HCT116 (cell line): Measurements from ENCODE around the gene BCDIN3D.

Experiments
- CTCF ChIP-seq, 3 experiments: fragments of 200-600 bp in 1 of 3; sonication (generic) in 1 of 3; IDR thresholded peaks in 2 of 3; conservative IDR thresholded peaks in 1 of 3; 2 replicates each; pipeline ENCODE4 v1.5.1; 2012 to 2017; ENCODE audit warnings: low read depth in 2 of 3, low read length in 2 of 3, antibody characterized with exemption in 1 of 3, borderline replicate concordance in 1 of 3, control low read depth in 1 of 3, mild to moderate bottlenecking in 1 of 3, mixed read lengths in 1 of 3, mixed run types in 1 of 3, moderate library complexity in 1 of 3; ENCODE audit not compliant: insufficient read depth in 1 of 3
- EZH2 ChIP-seq: fragments of 200-600 bp; sonication (generic); IDR thresholded peaks from 2 replicates; pipeline ENCODE4 v1.6.1; 2017; ENCODE audit warnings: antibody characterized with exemption, mixed run types
- EZH2phosphoT487 ChIP-seq: fragments of 200-600 bp; IDR thresholded peaks from 2 replicates; pipeline ENCODE4 v1.6.1; 2018; ENCODE audit warnings: antibody characterized with exemption, borderline replicate concordance
- POLR2A ChIP-seq: IDR thresholded peaks from 2 replicates; pipeline ENCODE4 v1.7.0; 2011; ENCODE audit warnings: borderline replicate concordance; ENCODE audit not compliant: insufficient read depth, insufficient read length; ENCODE audit errors: extremely low read depth
- RAD21 ChIP-seq: IDR thresholded peaks from 2 replicates; pipeline ENCODE4 v1.6.1; 2012; ENCODE audit warnings: low read depth, mild to moderate bottlenecking
- TCF7L2 ChIP-seq: IDR thresholded peaks from 2 replicates; pipeline ENCODE4 v1.7.0; 2011; ENCODE audit warnings: borderline replicate concordance, inconsistent platforms; ENCODE audit not compliant: insufficient read depth, insufficient read length; ENCODE audit errors: extremely low read depth

- no peak for TF ChIP-seq CTCF (IDR thresholded peaks at IDR 0.05 in 2 of 3, conservative IDR thresholded peaks at IDR 0.05 in 1 of 3; ENCODE audit: borderline replicate concordance in 1 of 3, insufficient read depth in 1 of 3, low read depth in 2 of 3, low read length in 2 of 3)
- TF ChIP-seq TCF7L2: no peak
- no peak for TF ChIP-seq POLR2A
- TF ChIP-seq EZH2: no peak
- TF ChIP-seq RAD21: no peak
- no peak for TF ChIP-seq EZH2phosphoT487
Observed at GRCh38 chr12:49853671-49854070, 10.8 kb upstream of the BCDIN3D start.
